HepG2 (cell line): ENCODE measurements around the gene DPAGT1. TPM values are rescaled to one million over a fixed set of nuclear protein-coding genes. Genes with fewer than 3 reads are reported as not detected.

Experiments used
- CCAR2 ChIP-seq: fragments of 200-400 bp; formaldehyde crosslinking; optimal IDR thresholded peaks from 2 replicates; pipeline ENCODE3; 2018; ENCODE audit warnings: low read depth, mild to moderate bottlenecking, low read length, moderate library complexity
- DDIT3 ChIP-seq: sonication (generic); formaldehyde crosslinking; IDR thresholded peaks from 2 replicates; pipeline ENCODE4 v1.4.0; 2020; ENCODE audit warnings: mild to moderate bottlenecking, missing genetic modification reagents
- ELF4 ChIP-seq: sonication (generic); formaldehyde crosslinking; IDR thresholded peaks from 2 replicates; pipeline ENCODE4 v1.5.0; 2020; ENCODE audit warnings: missing genetic modification reagents, mild to moderate bottlenecking, moderate library complexity, borderline replicate concordance
- FOXA3 ChIP-seq: IDR thresholded peaks from 2 replicates; pipeline ENCODE4 v1.6.1; 2016; ENCODE audit warnings: missing genetic modification reagents, missing compliant biosample characterization
- GPN1 ChIP-seq: sonication (generic); formaldehyde crosslinking; IDR thresholded peaks from 2 replicates; pipeline ENCODE4 v1.5.1; 2020; ENCODE audit warnings: missing genetic modification reagents, borderline replicate concordance
- GZF1 ChIP-seq: sonication (generic); formaldehyde crosslinking; IDR thresholded peaks from 2 replicates; pipeline ENCODE4 v1.5.1; 2020; ENCODE audit warnings: mild to moderate bottlenecking, missing genetic modification reagents
- HMGXB4 ChIP-seq, 2 experiments: sonication (generic) in 1 of 2; formaldehyde crosslinking in 1 of 2; IDR thresholded peaks; 2 replicates each; pipeline versions ENCODE4 v1.4.0 to v1.6.1; 2018 to 2020; ENCODE audit warnings: missing genetic modification reagents in 2 of 2, borderline replicate concordance in 1 of 2, low read depth in 1 of 2, mild to moderate bottlenecking in 1 of 2, missing biosample characterization in 1 of 2
- KLF12 ChIP-seq: sonication (generic); formaldehyde crosslinking; IDR thresholded peaks from 2 replicates; pipeline ENCODE4 v1.4.0; 2020; ENCODE audit warnings: missing genetic modification reagents, borderline replicate concordance
- MBNL3 ChIP-seq: fragments of 250-450 bp; sonication (Bioruptor Pico); conservative IDR thresholded peaks from 2 replicates; pipeline ENCODE4 v1.8.0; 2022; ENCODE audit warnings: mild to moderate bottlenecking, inconsistent platforms
- MXD4 ChIP-seq: IDR thresholded peaks from 2 replicates; pipeline ENCODE4 v1.6.1; 2016; ENCODE audit warnings: mild to moderate bottlenecking, missing biosample characterization, missing genetic modification reagents
- NFIB ChIP-seq: sonication (generic); formaldehyde crosslinking; IDR thresholded peaks from 2 replicates; pipeline ENCODE4 v1.9.0; 2021; ENCODE audit warnings: missing genetic modification reagents, mild to moderate bottlenecking, borderline replicate concordance
- RAD51 ChIP-seq: fragments of 450-650 bp; IDR thresholded peaks from 2 replicates; pipeline ENCODE4 v1.6.1; 2016; ENCODE audit warnings: borderline replicate concordance
- SP140L ChIP-seq: sonication (generic); formaldehyde crosslinking; IDR thresholded peaks from 2 replicates; pipeline ENCODE4 v1.4.0; 2020; ENCODE audit warnings: missing genetic modification reagents, borderline replicate concordance
- ZBTB10 ChIP-seq: sonication (generic); formaldehyde crosslinking; IDR thresholded peaks from 2 replicates; pipeline ENCODE4 v1.4.0; 2020; ENCODE audit warnings: missing genetic modification reagents, borderline replicate concordance
- ZKSCAN8 ChIP-seq: IDR thresholded peaks from 2 replicates; pipeline ENCODE4 v1.6.1; 2016; ENCODE audit warnings: borderline replicate concordance, missing genetic modification reagents, missing compliant biosample characterization
- ZMAT3 ChIP-seq: sonication (generic); formaldehyde crosslinking; conservative IDR thresholded peaks from 2 replicates; pipeline ENCODE4 v1.7.0; 2021; ENCODE audit warnings: missing genetic modification reagents
- ZNF251 ChIP-seq: sonication (generic); formaldehyde crosslinking; IDR thresholded peaks from 2 replicates; pipeline ENCODE4 v1.9.0; 2021; ENCODE audit warnings: mild to moderate bottlenecking, missing genetic modification reagents
- ZNF281 ChIP-seq: sonication (generic); formaldehyde crosslinking; IDR thresholded peaks from 2 replicates; pipeline ENCODE4 v1.4.0; 2020; ENCODE audit warnings: missing genetic modification reagents, borderline replicate concordance
- ZNF343 ChIP-seq: sonication (generic); formaldehyde crosslinking; IDR thresholded peaks from 2 replicates; pipeline ENCODE4 v1.4.0; 2020; ENCODE audit warnings: mild to moderate bottlenecking, missing genetic modification reagents
- ZNF616 ChIP-seq: sonication (generic); formaldehyde crosslinking; IDR thresholded peaks from 2 replicates; pipeline ENCODE4 v1.5.0; 2020; ENCODE audit warnings: low read depth, mild to moderate bottlenecking, missing genetic modification reagents
- ZNF816 ChIP-seq: sonication (generic); formaldehyde crosslinking; IDR thresholded peaks from 2 replicates; pipeline ENCODE4 v1.8.0; 2022; ENCODE audit warnings: missing genetic modification reagents, mild to moderate bottlenecking, borderline replicate concordance
- polyA plus RNA-seq, 8 experiments: library from polyadenylated mRNA; depleted of rRNA in 3 of 8; stranded (reverse) in 7 of 8; unstranded in 1 of 8; fragments of >200 nt; fragmentation: Illumina TruSeq in 4 of 8; extraction: Trizol in 4 of 8; gene quantifications; 2 replicates each; pipeline versions ENCODE4 v1.2.1 to v1.2.3, GENCODE V29; 2011 to 2016; ENCODE audit warnings: low read depth in 4 of 8, missing spikeins in 1 of 8, mixed read lengths in 1 of 8; ENCODE audit not compliant: insufficient read depth in 1 of 8
- total RNA-seq, 5 experiments: library from RNA; depleted of rRNA; stranded (reverse); fragments of >200 nt; fragmentation: Illumina TruSeq; extraction: Trizol; gene quantifications; 2 replicates each; pipeline ENCODE4 v1.2.3, GENCODE V29; 2016; ENCODE audit warnings: low read depth in 1 of 5

Gene DPAGT1
- total and polyA plus RNA-seq, 2 of the 13 experiments (the other 11 are each of a cell fraction or from before 2014, with no cell fraction given), result 37.6 to 70.7 TPM

GRCh38 chr11:119095066-119095880 is 6.4 kb downstream of the DPAGT1 start (continued):
- TF ChIP-seq ZBTB10 (CRISPR knock-in tag), result 0 out of 2 replicates have a peak, but pooled peaks have one; percentile 45
- peak; percentile 79; the same call in 1 of the 2 replicates for TF ChIP-seq ELF4 (CRISPR knock-in tag)
- peak; percentile 62; the same call in 1 of the 2 replicates for TF ChIP-seq ZNF816 (CRISPR knock-in tag)
- TF ChIP-seq DDIT3 (CRISPR knock-in tag), result no peak
- TF ChIP-seq FOXA3 (CRISPR knock-in tag), result no peak
- no peak for TF ChIP-seq ZNF251
- no peak for TF ChIP-seq CCAR2
- TF ChIP-seq RAD51, result no peak
- TF ChIP-seq ZNF281 (CRISPR knock-in tag), result peak; percentile 58; the same call in 1 of the 2 replicates
- 0 out of 2 replicates have a peak, but pooled peaks have one; percentile 68 for TF ChIP-seq GZF1 (CRISPR knock-in tag)
- peak; percentile 40; the same call in 1 of the 2 replicates for TF ChIP-seq ZKSCAN8 (CRISPR knock-in tag)
- TF ChIP-seq NFIB, result no peak
- peak; percentile 38; the same call in 1 of the 2 replicates for TF ChIP-seq SP140L (CRISPR knock-in tag)
- TF ChIP-seq MBNL3 (CRISPR knock-in tag), result no peak
- peak; percentile 88 for TF ChIP-seq MXD4
- TF ChIP-seq ZMAT3 (CRISPR knock-in tag), result peak; percentile 96
- TF ChIP-seq GPN1 (CRISPR knock-in tag), result no peak
- TF ChIP-seq HMGXB4 (CRISPR knock-in tag; IDR thresholded peaks at IDR 0.05; ENCODE audit: borderline replicate concordance in 1 of 2, low read depth in 1 of 2), result peak; percentile 91 to 92
- no peak for TF ChIP-seq ZNF616 (CRISPR knock-in tag)
- TF ChIP-seq KLF12 (CRISPR knock-in tag), result peak; percentile 77; the same call in 1 of the 2 replicates
- peak; percentile 94 for TF ChIP-seq ZNF343 (CRISPR knock-in tag)
